ENCODE data around the gene CCDC85A.

The CCDC85A gene

GRCh38 chr2:56240210-56240609 is 56.4 kb downstream of the CCDC85A start:
- no peak overlapping the region for H3K4me3 ChIP-seq (ENCODE audit: low read length)
- TF ChIP-seq ZNF274 (IDR thresholded peaks at IDR 0.05; ENCODE audit: low read depth, low read length): no peak

GRCh38 chr2:56244506-56244905 is 60.7 kb downstream of the CCDC85A start:
- TF ChIP-seq ZNF274 (IDR thresholded peaks at IDR 0.05; ENCODE audit: low read depth, low read length): no peak
- H3K4me3 ChIP-seq (ENCODE audit: low read length): no peak overlapping the region

- H3K4me3 ChIP-seq (ENCODE audit: low read length): no peak overlapping the region
- TF ChIP-seq ZNF274 (IDR thresholded peaks at IDR 0.05; ENCODE audit: low read depth, low read length): no peak
These were observed 61.2 kb downstream of the CCDC85A start for GRCh38 chr2:56244911-56245530.

GRCh38 chr2:56248965-56249742 is 65.4 kb downstream of the CCDC85A start:
- no peak for TF ChIP-seq ZNF274 (IDR thresholded peaks at IDR 0.05; ENCODE audit: low read depth, low read length)
- no peak overlapping the region for H3K4me3 ChIP-seq (ENCODE audit: low read length)

- no peak for TF ChIP-seq ZNF274 (IDR thresholded peaks at IDR 0.05; ENCODE audit: low read depth, low read length)
- no peak overlapping the region for H3K4me3 ChIP-seq (ENCODE audit: low read length)
These were observed 66.5 kb downstream of the CCDC85A start for GRCh38 chr2:56250153-56250729.

- no peak for TF ChIP-seq ZNF274 (IDR thresholded peaks at IDR 0.05; ENCODE audit: low read depth, low read length)
These were observed 76.6 kb downstream of the CCDC85A start for GRCh38 chr2:56260415-56260814.

GRCh38 chr2:56262241-56262640 is 78.5 kb downstream of the CCDC85A start:
- no peak for TF ChIP-seq ZNF274 (IDR thresholded peaks at IDR 0.05; ENCODE audit: low read depth, low read length)

More at GRCh38 chr2:56260415-56260814, 76.6 kb downstream of the CCDC85A start:
- no peak overlapping the region for H3K4me3 ChIP-seq (ENCODE audit: low read length)

GRCh38 chr2:56263876-56264275 is 80.1 kb downstream of the CCDC85A start:
- TF ChIP-seq ZNF274 (IDR thresholded peaks at IDR 0.05; ENCODE audit: low read depth, low read length): no peak
- no peak overlapping the region for H3K4me3 ChIP-seq (ENCODE audit: low read length)

More at GRCh38 chr2:56262241-56262640, 78.5 kb downstream of the CCDC85A start:
- no peak overlapping the region for H3K4me3 ChIP-seq (ENCODE audit: low read length)

GRCh38 chr2:56266761-56267414 is 83.1 kb downstream of the CCDC85A start:
- TF ChIP-seq ZNF274 (IDR thresholded peaks at IDR 0.05; ENCODE audit: low read depth, low read length): no peak
- H3K4me3 ChIP-seq (ENCODE audit: low read length): no peak overlapping the region

GRCh38 chr2:56267415-56267788 is 83.6 kb downstream of the CCDC85A start:
- H3K4me3 ChIP-seq (ENCODE audit: low read length): no peak overlapping the region
- no peak for TF ChIP-seq ZNF274 (IDR thresholded peaks at IDR 0.05; ENCODE audit: low read depth, low read length)

- no peak overlapping the region for H3K4me3 ChIP-seq (ENCODE audit: low read length)
- no peak for TF ChIP-seq ZNF274 (IDR thresholded peaks at IDR 0.05; ENCODE audit: low read depth, low read length)
These were observed 85.1 kb downstream of the CCDC85A start for GRCh38 chr2:56268856-56269255.

GRCh38 chr2:56271275-56271674 is 87.5 kb downstream of the CCDC85A start:
- no peak for TF ChIP-seq ZNF274 (IDR thresholded peaks at IDR 0.05; ENCODE audit: low read depth, low read length)
- no peak overlapping the region for H3K4me3 ChIP-seq (ENCODE audit: low read length)

- TF ChIP-seq ZNF274 (IDR thresholded peaks at IDR 0.05; ENCODE audit: low read depth, low read length): no peak
- H3K4me3 ChIP-seq (ENCODE audit: low read length): no peak overlapping the region
These were observed 101.4 kb downstream of the CCDC85A start for GRCh38 chr2:56285224-56285623.

GRCh38 chr2:56286936-56287335 is 103.1 kb downstream of the CCDC85A start:
- no peak overlapping the region for H3K4me3 ChIP-seq (ENCODE audit: low read length)
- TF ChIP-seq ZNF274 (IDR thresholded peaks at IDR 0.05; ENCODE audit: low read depth, low read length): no peak

Data from GM08714 (cell line).